Measurements from ENCODE around the gene TIGAR. TPM values are rescaled to one million over a fixed set of nuclear protein-coding genes. Genes with fewer than 3 reads are reported as not detected.

Gene TIGAR
- total RNA-seq, 1 experiment from 2014 or later: 9.0 TPM

GRCh38 chr12:4286228-4286627 lies 34.8 kb upstream of the TIGAR start:
- no peaks in the 10 kb centered on the region for H3K79me2 ChIP-seq (ENCODE audit: low read length)
- no peaks in the 10 kb centered on the region for H3K27me3 ChIP-seq (ENCODE audit: low read length)
- no peaks in the 10 kb centered on the region for H3K9me3 ChIP-seq (ENCODE audit: low read length)
- no peaks in the 10 kb centered on the region for H3K4me1 ChIP-seq (ENCODE audit: low read length)
- no peak for DNase-seq
- no peak overlapping the region for H2AFZ ChIP-seq (ENCODE audit: low read length)
- no peak overlapping the region for H3K27ac ChIP-seq (ENCODE audit: low read length)
- H3K36me3 ChIP-seq (ENCODE audit: insufficient read depth, low read length): no peaks in the 10 kb centered on the region
- H3K4me3 ChIP-seq (ENCODE audit: low read length): no peak overlapping the region
- no peak overlapping the region for H3K9ac ChIP-seq (ENCODE audit: low read length)
- no peaks in the 10 kb centered on the region for H4K20me1 ChIP-seq (ENCODE audit: insufficient read depth, low read depth, low read length)
- H3K4me2 ChIP-seq (ENCODE audit: low read depth, low read length, poor library complexity, severe bottlenecking): no peak overlapping the region
- no peaks in the 10 kb centered on the region for H3K9me2 ChIP-seq (replicated peaks; ENCODE audit: insufficient read depth, low read length)

DNA sequence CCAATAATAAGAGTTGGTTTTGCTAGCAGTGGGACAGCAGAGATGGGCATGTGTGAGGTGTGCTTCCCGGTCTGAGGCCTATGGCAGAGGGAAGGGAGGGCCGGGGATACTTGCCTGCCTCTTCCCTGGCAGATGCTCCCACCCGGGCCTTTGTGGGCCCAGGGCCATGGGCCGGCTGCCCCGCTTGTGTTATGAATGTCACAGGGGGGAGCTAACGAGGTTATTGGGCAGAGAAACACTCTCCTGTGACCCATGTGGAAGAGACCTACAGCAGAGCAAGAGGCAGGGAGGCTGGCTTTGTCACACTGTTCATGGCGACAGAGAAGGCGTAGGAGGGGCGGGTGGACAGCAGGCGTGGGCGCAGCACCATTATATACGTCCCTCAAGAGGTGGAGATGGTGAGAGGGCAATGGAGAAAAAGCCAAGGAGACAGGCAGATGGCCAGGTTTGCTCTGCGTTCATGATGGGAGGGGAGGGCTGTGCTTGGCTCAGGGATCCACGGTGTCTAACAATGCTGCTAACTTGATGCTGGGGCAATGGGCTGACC lies 34.2 kb upstream of the TIGAR start:
- H3K4me2 ChIP-seq (ENCODE audit: low read depth, low read length, poor library complexity, severe bottlenecking): no peak overlapping the region

DNA sequence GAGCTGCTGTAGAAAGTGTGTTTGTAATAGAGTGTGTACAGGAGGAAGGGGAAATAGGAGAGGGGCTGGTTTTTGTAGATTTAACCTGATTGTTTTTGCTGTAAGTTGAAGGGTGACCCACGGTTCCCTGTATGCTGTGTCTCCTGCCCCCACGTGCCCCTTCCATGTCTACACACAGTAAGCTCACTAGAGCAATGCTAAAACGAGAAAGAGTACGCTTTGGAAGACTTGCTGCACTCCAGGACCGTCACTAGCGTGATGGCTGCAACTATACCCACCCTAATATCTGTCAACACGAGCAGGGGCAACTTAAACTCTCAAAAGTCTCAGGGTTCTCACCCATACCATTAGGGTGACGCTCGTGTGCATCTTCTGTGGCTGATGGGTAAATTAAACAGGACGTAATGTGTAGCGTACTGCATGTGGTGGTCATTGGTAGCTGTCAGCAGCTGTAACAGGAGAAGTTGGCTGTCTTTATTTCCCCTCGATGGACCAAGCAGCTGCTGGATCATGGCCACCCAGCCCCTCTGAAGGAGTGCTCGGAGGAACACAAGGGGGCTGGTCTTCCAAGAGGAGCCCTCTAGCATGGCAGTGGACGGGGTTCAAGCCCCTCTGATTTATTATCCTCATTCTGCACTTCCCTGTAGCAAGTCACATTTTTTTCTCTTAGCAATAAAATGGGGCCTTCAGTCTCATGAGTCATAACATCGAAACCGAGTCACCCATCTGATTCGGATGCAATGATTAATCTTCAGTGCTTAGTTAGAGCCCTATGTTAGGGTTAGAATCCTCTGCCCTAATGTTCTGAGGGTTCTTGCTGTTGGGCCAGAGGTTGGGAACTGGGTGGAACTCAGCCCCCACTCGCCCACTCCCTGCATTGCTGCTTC lies 33.4 kb upstream of the TIGAR start:
- Histone ChIP-seq H3K9me2 (replicated peaks; ENCODE audit: insufficient read depth, low read length) (no peaks in the 10 kb centered on the region), H3K9ac (ENCODE audit: low read length) (no peak overlapping the region), H3K27ac (ENCODE audit: low read length) (no peak overlapping the region), H3K4me1 (ENCODE audit: low read length) (no peaks in the 10 kb centered on the region), H3K9me3 (ENCODE audit: low read length) (no peaks in the 10 kb centered on the region), H3K27me3 (ENCODE audit: low read length) (no peaks in the 10 kb centered on the region), H4K20me1 (ENCODE audit: insufficient read depth, low read depth, low read length) (no peaks in the 10 kb centered on the region), H3K4me2 (ENCODE audit: low read depth, low read length, poor library complexity, severe bottlenecking) (no peak overlapping the region), H2AFZ (ENCODE audit: low read length) (no peak overlapping the region), H3K4me3 (ENCODE audit: low read length) (no peak overlapping the region), H3K36me3 (ENCODE audit: insufficient read depth, low read length) (no peaks in the 10 kb centered on the region), H3K79me2 (ENCODE audit: low read length) (no peaks in the 10 kb centered on the region)
- DNase-seq: no peak

More for the DNA sequence above, 34.2 kb upstream of the TIGAR start:
- no peaks in the 10 kb centered on the region for H3K36me3 ChIP-seq (ENCODE audit: insufficient read depth, low read length)
- no peaks in the 10 kb centered on the region for H3K4me1 ChIP-seq (ENCODE audit: low read length)
- no peaks in the 10 kb centered on the region for H3K9me2 ChIP-seq (replicated peaks; ENCODE audit: insufficient read depth, low read length)
- no peak overlapping the region for H2AFZ ChIP-seq (ENCODE audit: low read length)
- H3K79me2 ChIP-seq (ENCODE audit: low read length): no peaks in the 10 kb centered on the region
- no peaks in the 10 kb centered on the region for H3K27me3 ChIP-seq (ENCODE audit: low read length)
- H4K20me1 ChIP-seq (ENCODE audit: insufficient read depth, low read depth, low read length): no peaks in the 10 kb centered on the region
- no peak for DNase-seq
- no peak overlapping the region for H3K9ac ChIP-seq (ENCODE audit: low read length)
- H3K9me3 ChIP-seq (ENCODE audit: low read length): no peaks in the 10 kb centered on the region
- no peak overlapping the region for H3K27ac ChIP-seq (ENCODE audit: low read length)
- H3K4me3 ChIP-seq (ENCODE audit: low read length): no peak overlapping the region

- no peak for DNase-seq
- Histone ChIP-seq H3K79me2 (ENCODE audit: low read length) (no peaks in the 10 kb centered on the region), H3K9ac (ENCODE audit: low read length) (no peak overlapping the region), H3K4me3 (ENCODE audit: low read length) (no peak overlapping the region), H4K20me1 (ENCODE audit: insufficient read depth, low read depth, low read length) (no peaks in the 10 kb centered on the region), H3K27ac (ENCODE audit: low read length) (no peak overlapping the region), H3K27me3 (ENCODE audit: low read length) (no peaks in the 10 kb centered on the region), H2AFZ (ENCODE audit: low read length) (no peak overlapping the region), H3K9me2 (replicated peaks; ENCODE audit: insufficient read depth, low read length) (no peaks in the 10 kb centered on the region), H3K9me3 (ENCODE audit: low read length) (no peaks in the 10 kb centered on the region), H3K4me2 (ENCODE audit: low read depth, low read length, poor library complexity, severe bottlenecking) (no peak overlapping the region), H3K4me1 (ENCODE audit: low read length) (no peaks in the 10 kb centered on the region), H3K36me3 (ENCODE audit: insufficient read depth, low read length) (no peaks in the 10 kb centered on the region)
Observed at GRCh38 chr12:4288296-4289131, 32.5 kb upstream of the TIGAR start.

- H3K79me2 ChIP-seq (ENCODE audit: low read length): no peaks in the 10 kb centered on the region
- no peaks in the 10 kb centered on the region for H3K9me2 ChIP-seq (replicated peaks; ENCODE audit: insufficient read depth, low read length)
- no peaks in the 10 kb centered on the region for H3K36me3 ChIP-seq (ENCODE audit: insufficient read depth, low read length)
- no peak overlapping the region for H3K4me3 ChIP-seq (ENCODE audit: low read length)
- H3K9me3 ChIP-seq (ENCODE audit: low read length): no peaks in the 10 kb centered on the region
- no peak overlapping the region for H2AFZ ChIP-seq (ENCODE audit: low read length)
- H3K27me3 ChIP-seq (ENCODE audit: low read length): no peaks in the 10 kb centered on the region
- no peaks in the 10 kb centered on the region for H3K4me1 ChIP-seq (ENCODE audit: low read length)
- no peak overlapping the region for H3K27ac ChIP-seq (ENCODE audit: low read length)
- no peak overlapping the region for H3K9ac ChIP-seq (ENCODE audit: low read length)
- no peaks in the 10 kb centered on the region for H4K20me1 ChIP-seq (ENCODE audit: insufficient read depth, low read depth, low read length)
- DNase-seq: no peak
- no peak overlapping the region for H3K4me2 ChIP-seq (ENCODE audit: low read depth, low read length, poor library complexity, severe bottlenecking)
Observed at GRCh38 chr12:4289231-4289878, 31.7 kb upstream of the TIGAR start.

GRCh38 chr12:4289998-4290790 lies 30.8 kb upstream of the TIGAR start:
- no peak overlapping the region for H3K4me2 ChIP-seq (ENCODE audit: low read depth, low read length, poor library complexity, severe bottlenecking)
- no peak overlapping the region for H3K9ac ChIP-seq (ENCODE audit: low read length)
- H3K9me2 ChIP-seq (replicated peaks; ENCODE audit: insufficient read depth, low read length): no peaks in the 10 kb centered on the region
- H3K9me3 ChIP-seq (ENCODE audit: low read length): no peaks in the 10 kb centered on the region
- DNase-seq: no peak
- no peaks in the 10 kb centered on the region for H4K20me1 ChIP-seq (ENCODE audit: insufficient read depth, low read depth, low read length)
- no peak overlapping the region for H3K4me3 ChIP-seq (ENCODE audit: low read length)
- no peaks in the 10 kb centered on the region for H3K36me3 ChIP-seq (ENCODE audit: insufficient read depth, low read length)
- no peak overlapping the region for H2AFZ ChIP-seq (ENCODE audit: low read length)
- no peaks in the 10 kb centered on the region for H3K79me2 ChIP-seq (ENCODE audit: low read length)
- no peak overlapping the region for H3K27ac ChIP-seq (ENCODE audit: low read length)
- no peaks in the 10 kb centered on the region for H3K4me1 ChIP-seq (ENCODE audit: low read length)
- H3K27me3 ChIP-seq (ENCODE audit: low read length): no peaks in the 10 kb centered on the region

GRCh38 chr12:4292341-4293073 lies 28.5 kb upstream of the TIGAR start:
- no peaks in the 10 kb centered on the region for H3K9me3 ChIP-seq (ENCODE audit: low read length)
- no peaks in the 10 kb centered on the region for H4K20me1 ChIP-seq (ENCODE audit: insufficient read depth, low read depth, low read length)
- H3K4me1 ChIP-seq (ENCODE audit: low read length): no peaks in the 10 kb centered on the region
- H3K27ac ChIP-seq (ENCODE audit: low read length): no peak overlapping the region
- no peak overlapping the region for H3K4me2 ChIP-seq (ENCODE audit: low read depth, low read length, poor library complexity, severe bottlenecking)
- no peaks in the 10 kb centered on the region for H3K79me2 ChIP-seq (ENCODE audit: low read length)
- no peaks in the 10 kb centered on the region for H3K27me3 ChIP-seq (ENCODE audit: low read length)
- H3K36me3 ChIP-seq (ENCODE audit: insufficient read depth, low read length): no peaks in the 10 kb centered on the region
- H3K9ac ChIP-seq (ENCODE audit: low read length): no peak overlapping the region
- no peak for DNase-seq
- H3K9me2 ChIP-seq (replicated peaks; ENCODE audit: insufficient read depth, low read length): no peaks in the 10 kb centered on the region
- H2AFZ ChIP-seq (ENCODE audit: low read length): no peak overlapping the region
- no peak overlapping the region for H3K4me3 ChIP-seq (ENCODE audit: low read length)
